OCI-LY3 (cell line): ENCODE measurements around the gene TREML4.
"Not testable (repeated sequence)": the region's sequence is repeated elsewhere in the genome, so short reads cannot be mapped to it uniquely, and the experiment has no call there.

ENCODE experiments used
- CTCF ChIP-seq: fragments of 200-600, 300-600 bp; sonication (generic); IDR thresholded peaks from 2 replicates; pipeline ENCODE4 v1.5.1; 2014; ENCODE audit warnings: antibody characterized with exemption, low read length, low read depth
- EZH2phosphoT487 ChIP-seq: fragments of 200-600 bp; shearing (Covaris generic); IDR thresholded peaks from 2 replicates; pipeline ENCODE4 v1.6.1; 2018; ENCODE audit warnings: antibody characterized with exemption, mixed run types, low read depth

DNA sequence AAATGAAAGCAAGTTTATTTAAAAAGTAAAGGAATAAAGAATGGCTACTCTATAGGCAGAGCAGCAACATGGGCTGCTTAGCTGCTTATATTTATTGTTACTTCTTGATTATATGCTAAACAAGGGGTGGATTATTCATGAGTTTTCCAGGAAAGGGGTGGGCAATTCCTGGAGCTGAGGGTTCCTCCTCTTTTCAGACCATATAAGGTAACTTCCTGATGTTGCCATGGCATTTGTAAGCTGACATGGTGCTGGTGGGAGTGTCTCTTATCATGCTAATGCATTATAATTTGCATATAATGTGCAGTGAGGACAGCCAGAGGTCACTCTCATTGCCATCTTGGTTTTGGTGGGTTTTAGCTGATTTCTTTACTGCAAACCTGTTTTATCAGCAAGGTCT is 39.1 kb upstream of the TREML4 start:
- not testable (repeated sequence) for TF ChIP-seq CTCF, EZH2phosphoT487
